Measurements from ENCODE around the gene CHST8.

GRCh38 chr19:33616346-33616745 is 5.4 kb upstream of the CHST8 start:
- TF ChIP-seq CTCF (IDR thresholded peaks at IDR 0.05; ENCODE audit: insufficient read depth, low read depth, low read length) (no peak), EZH2 (IDR thresholded peaks at IDR 0.05; ENCODE audit: insufficient read depth, low read length) (no peak)
